CD4-positive, alpha-beta T cell treated with Interleukin-1 beta for 1 hour (primary cell): ENCODE measurements around the gene SORL1-AS1.
A peak's percentile ranks its signal among the peaks of the same experiment; 100 is the strongest.

Source experiments
- DNase-seq, 2 donors: peaks; one replicate each; pipeline ENCODE4 v3.0.0-alpha.2; 2020 to 2022

The SORL1-AS1 gene

DNA sequence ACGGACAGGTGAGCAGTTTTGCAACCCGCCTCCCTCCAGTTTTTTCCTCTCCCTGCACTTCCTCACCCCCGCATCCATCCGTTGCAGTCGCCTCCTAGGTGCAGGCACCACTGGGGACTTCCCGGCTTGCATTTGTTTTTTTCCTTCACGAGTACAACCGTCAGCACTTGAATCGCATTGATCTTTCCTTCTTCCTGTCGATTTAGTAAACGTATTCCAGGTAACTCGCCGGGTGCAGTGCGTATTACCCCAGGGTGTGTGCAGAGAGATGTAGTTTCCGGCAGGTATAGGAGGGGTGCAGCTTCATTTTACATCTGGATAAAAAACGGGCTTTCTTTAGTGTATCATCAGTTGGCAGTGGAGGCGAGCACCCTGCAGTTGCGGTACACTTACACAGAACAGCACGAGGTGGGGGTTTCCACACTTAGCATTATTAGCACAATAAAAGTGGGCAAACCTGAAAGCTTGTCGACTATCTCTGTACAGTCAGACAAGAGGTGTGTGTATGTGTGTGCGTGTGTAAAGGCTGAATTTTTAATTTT is at the start of gene SORL1-AS1:
TSS of gene SORL1-AS1 (minus strand) at position 359 of the 542 bp plus-strand sequence.
- DNase-seq: peak; percentile 69 to 76

DNA sequence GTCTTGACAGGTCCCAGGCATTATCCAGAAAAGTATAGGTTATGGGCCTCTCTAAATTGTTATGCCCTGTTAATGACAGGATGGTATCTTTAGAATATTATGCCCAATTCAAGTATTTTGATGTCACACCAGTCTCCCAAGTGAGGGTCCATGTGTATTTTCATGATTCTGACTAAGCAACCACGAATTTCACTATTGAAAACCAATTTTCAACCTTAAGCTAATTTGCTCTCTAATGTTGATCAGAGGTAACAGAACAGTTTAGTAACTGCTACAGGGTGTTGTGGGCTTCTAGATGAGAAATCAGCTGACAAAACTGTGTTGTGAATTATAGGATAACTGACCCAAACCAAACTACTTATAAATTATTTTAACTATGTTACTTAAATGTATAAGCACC is 48.0 kb upstream of the SORL1-AS1 start:
- DNase-seq: no peak

DNA sequence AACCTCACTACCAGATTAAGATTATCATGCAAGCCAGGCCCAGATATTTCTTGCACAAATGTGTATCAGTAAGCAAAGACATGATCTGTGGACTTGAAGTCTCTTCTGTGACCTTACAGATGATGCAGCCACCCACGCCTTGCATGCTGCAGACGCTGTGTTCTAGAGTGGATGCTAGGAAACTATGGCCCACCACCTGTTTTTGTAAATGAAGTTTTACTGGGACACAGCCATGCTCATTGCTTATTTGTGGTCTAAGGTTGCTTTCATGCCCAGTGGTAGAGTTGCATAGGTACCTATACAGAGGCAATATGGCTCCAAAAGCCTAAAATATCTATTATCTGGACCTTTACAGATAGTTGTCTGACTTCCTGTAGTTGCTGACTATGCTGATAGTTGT is 47.5 kb upstream of the SORL1-AS1 start:
- DNase-seq: no peak

DNA sequence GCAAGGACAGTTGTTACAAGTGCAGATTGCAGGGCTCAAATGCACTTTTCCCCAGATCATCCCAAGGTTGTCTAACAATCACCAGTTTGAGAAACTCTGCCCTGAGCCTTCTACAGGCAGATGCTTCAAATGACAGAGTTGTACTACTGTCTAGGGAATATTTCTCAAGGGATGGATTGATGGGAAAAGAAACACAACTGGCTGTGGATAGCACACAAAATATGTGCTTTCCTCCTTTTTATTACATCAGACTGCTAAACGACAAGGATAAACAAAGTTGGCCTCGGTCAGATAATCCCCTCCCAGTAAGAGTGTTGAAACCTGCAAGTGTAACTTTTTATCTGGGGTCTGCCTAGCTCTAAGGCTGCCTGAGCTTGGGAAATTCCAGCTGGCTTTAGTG is 46.6 kb upstream of the SORL1-AS1 start:
- no peak for DNase-seq

DNA sequence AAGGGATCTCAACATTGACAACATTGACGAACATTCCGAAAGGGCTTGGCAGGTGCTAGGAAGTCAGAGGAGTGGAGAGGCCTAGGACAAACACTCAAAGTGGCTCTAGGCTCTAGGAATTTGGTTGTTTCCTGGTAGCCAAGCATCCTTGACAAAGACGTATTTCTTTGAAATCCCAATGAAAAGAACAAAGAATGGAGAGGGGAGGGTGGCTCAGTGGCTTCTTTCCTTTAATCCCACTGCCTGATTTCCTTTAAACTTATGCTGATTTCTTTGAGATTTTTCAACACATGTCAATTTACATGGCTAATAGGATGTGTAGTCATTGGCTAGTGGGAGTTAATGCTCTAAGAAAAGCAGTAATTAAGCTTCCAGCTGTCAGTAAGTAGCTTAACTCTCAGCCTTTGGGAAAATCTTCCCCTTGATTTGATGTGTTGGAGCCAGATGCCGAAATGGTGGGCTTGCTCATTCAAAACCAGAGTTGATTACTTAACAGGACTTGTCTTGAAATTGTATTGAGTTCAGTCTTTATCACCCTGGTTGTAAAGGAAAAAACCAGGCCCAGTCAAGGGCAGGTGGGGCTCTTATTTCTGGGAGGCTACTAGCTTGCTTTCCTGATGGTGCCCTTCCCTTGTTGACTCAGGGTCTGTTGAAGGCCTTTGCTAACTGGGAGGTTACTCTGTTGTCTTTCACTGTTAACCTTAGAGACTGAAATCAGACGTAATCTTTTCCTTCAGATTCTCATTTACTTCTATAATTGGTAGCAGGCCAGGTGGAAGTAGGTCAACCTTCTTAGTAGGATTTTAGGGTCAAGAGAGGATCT is 44.6 kb upstream of the SORL1-AS1 start:
- DNase-seq: no peak

DNA sequence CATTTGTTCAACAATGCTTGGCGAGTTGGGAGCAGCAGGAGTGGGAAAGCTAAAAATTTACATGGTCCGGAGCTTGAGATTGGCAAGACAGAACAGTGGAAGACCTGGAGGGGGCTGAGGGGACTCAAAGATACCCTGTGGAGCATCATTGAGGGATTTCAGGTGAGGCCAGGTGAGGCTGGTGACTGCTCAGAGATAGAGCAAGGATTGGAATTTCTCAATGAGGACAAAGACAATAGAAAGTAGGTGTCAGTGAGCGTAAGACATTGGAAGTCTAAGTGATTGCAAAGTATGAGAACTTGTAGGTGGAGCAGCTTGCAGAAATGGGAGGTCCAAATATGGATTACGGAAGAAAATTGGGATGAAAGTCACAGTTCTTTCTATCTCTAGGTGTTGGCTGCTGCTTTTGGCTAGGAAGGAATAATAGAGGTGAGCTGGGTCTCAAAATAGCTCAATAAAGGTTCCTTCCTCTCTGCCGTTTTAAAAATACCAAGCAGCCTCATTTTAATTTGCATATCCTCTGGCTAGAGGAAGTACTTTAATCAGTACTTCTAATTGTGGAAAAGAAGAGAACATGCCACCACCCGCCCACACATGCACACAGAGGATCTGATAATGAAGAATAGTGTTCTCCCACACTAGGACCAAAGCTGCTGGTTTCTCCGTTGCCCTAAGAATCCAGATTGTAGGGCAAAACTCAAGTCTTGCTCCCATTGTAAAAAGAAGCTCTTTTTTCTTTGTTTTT is 41.8 kb upstream of the SORL1-AS1 start:
- DNase-seq: peak in 1 of 2 donors; percentile 16

DNA sequence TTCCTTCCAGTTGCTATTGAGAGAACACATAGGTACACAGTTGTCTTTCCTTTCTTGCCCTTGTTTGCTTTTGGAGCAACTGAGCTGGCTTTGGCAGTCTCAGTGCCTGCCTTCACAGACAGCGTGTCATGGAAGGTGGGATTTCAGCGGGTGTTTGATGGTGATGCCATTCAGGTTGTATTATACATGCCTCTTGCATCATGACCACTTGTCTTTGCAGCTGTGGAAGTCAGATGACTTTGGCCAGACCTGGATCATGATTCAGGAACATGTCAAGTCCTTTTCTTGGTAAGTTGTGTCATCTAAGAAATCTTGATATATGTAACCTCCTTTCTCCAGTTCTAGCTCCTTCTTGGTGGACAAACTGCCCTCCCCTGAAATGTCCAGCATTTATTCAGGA is 37.1 kb upstream of the SORL1-AS1 start:
- no peak for DNase-seq

DNA sequence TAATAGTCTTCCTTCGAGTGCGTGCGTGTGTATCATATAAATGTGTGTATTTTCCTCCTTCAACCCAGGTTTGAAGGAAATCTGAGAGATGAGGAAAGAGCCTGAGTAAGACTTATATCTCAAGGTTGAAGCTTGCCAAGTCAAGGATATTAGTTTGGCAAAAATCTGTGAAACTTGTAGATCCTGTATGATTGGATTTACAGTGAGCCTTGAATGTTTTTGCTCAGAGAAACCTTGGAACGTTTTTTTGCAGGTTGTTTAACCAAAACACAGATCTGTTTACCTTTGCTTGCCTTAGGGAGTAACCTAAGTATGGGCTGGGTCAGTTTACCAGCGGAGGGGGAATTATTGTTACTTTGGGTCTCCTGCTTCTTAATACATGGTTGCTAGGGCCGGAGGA is 35.9 kb upstream of the SORL1-AS1 start:
- no peak for DNase-seq

DNA sequence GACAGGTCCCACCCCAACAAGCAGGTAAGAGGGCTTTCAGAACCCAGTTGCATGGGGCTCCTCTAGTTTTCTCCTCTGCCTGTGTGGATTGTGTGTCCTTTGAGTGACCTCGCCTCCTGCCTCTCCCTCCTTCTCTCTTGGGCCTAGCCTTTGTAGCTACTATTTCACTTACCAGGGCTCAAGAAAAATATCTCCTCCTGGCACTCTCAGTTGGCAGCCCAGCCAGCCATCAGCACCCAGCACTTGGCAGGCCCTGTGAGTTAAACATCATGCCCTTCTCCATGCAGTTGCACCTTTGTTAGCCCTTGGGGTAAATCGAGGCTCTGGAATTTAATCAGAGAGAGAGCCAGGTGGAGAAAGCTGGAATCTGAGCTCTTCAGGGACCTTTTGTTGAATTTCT is 35.4 kb upstream of the SORL1-AS1 start:
- no peak for DNase-seq

DNA sequence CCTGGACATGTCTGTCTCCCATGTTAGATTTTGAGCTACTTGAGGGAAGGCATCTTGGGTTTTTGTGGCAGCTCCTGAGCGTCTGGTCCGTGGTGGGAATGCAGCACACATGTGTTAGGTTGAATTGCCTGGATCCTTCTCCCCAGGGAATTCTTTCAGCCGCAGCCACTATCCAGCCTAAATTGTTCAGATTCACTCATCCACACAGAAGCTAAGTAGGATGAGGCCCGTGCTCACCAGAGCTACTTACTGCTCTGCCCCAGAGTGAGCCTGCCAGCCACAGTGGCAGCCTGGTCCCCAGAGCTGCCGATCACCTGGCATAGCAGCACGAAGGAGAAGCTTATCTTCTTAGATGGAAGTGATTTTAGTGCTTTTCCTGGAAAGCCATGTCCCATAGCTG is 34.4 kb upstream of the SORL1-AS1 start:
- DNase-seq: no peak

DNA sequence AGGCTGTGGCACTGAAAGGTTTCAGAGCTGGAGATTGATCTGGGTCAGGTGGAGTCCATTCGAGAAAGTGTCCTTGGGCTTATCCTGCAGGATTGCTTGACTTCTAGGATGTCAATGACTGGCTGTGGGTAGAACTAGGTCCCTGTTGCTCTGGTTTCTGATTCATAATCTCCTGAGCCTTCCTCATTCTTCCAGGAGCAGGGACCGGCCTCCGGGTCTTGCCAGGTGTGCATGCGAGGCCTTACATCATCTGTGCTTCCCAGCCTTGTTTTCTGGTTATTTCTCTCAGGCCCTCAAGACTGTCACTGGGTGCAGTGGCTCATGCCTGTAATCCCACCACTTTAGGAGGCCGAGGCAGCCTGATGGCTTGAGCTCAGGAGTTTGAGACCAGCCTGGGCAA is 33.3 kb upstream of the SORL1-AS1 start:
- DNase-seq: no peak

DNA sequence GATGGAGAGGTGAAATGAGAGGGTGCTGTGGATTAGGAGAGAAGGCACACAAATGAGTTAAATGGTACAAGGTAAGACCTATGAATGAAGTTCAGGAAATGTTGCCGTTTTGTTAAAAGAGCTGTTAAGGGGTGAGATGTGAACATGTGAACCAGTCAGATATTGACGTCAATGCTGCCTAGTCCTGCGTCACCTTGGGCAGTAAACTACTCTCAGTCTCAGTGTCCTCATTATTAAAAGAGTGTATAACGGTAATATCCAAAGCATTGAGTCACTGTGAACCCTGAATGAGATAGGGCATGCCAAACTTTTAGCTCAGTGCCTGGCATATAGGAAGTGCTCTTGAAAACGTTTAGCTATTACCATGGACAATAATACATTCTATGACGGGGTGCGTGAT is 32.4 kb upstream of the SORL1-AS1 start:
- DNase-seq: peak in 1 of 2 donors; percentile 29

DNA sequence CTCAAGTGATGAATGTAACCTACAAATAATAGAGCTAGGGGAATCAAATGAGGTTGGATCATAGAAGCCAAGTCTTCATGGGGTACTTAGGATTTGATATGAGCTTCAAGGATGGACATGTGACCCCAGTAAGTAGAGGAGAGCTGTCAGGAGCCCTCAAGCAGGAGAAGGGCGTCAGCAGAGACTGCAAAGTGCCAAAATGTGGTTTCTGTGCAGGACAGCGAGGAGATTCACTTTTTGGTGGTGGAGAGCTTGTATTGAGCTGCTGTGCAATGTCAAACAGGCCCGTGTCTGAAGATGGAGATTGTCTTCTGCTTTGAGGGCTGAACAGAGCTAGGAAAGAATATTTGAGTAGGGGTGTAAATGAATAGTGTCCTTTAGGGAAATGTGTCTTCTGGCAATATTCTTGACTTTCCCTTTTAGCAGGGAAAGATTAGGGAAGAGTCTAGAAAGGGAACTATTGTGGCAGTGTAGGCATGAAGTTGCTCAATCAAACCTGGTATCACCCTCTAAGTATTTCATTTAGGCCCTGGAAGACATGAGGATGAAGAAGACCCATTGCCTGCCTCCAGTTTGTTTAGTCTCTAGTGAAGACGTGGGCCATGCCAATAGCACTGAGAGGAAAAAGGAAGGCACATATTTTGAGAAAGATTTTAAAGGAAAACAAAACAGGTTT is 31.2 kb upstream of the SORL1-AS1 start:
- no peak for DNase-seq

DNA sequence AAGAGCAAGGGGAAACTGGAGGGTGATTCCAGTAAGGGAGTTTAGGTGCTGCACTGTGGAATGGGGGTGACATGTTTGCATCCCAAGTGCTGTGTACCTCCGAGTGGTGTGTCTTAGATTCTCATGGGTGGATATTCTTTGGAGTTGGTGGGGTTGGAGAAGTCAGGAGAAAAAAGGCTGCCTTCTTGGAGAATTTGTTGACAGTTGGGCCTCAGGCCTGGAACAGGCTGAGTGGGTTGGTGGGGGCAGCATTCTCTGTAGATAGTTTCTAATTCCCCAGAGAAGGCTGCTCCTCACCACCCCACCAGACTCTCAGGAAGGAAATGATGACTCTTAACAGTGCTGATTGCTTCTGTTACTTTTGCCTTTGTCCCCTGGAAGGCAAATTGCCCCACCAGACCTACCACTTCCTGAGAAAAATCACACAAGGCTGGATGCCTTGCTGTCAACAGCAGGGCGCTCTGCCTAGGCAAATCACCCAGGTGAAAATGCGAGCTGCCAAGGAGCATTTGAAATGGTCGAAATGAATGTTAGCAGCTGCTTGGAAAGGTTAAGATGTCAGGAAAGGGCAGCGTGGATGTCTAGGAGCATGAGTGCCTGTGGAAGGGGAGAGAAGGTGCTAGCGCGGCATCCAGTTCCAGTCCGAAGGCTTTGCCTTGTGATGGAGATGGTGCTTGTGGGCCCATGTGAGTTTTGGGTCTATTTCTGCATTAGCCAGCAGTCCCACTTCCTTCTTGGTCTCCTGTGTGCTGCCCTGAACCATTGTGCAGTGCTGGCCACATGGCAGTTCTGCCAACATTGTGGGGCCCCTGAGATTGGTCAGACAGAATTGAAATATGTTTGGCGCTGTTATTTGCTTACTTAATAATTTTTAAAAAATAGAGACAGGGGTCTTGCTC is 29.7 kb upstream of the SORL1-AS1 start:
- DNase-seq: peak; percentile 69 to 74

DNA sequence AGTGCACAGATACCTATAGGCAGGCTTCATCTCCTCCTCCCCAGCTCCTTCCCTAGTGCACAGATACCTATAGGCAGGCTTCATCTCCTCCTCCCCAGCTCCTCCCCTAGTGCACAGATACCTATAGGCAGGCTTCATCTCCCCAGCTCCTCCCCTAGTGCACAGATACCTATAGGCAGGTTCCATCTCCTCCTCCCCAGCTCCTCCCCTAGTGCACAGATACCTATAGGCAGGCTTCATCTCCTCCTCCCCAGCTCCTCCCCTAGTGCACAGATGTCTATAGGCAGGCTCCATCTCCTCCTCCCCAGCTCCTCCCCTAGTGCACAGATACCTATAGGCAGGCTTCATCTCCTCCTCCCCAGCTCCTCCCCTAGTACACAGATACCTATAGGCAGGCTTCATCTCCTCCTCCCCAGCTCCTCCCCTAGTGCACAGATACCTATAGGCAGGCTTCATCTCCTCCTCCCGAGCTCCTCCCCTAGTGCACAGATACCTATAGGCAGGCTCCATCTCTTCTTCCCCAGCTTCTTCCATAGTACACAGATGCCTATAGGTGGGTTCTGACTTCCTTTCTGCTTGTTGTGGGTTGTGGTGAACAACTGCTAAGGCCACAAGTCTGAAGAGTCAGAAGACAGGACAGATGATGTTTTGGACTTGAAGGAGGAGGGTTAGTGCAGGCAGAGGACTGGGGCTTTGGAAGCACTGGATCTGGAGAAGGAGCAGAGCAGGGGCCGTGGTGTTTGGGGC is 28.9 kb upstream of the SORL1-AS1 start:
- DNase-seq: peak; percentile 59 to 79

DNA sequence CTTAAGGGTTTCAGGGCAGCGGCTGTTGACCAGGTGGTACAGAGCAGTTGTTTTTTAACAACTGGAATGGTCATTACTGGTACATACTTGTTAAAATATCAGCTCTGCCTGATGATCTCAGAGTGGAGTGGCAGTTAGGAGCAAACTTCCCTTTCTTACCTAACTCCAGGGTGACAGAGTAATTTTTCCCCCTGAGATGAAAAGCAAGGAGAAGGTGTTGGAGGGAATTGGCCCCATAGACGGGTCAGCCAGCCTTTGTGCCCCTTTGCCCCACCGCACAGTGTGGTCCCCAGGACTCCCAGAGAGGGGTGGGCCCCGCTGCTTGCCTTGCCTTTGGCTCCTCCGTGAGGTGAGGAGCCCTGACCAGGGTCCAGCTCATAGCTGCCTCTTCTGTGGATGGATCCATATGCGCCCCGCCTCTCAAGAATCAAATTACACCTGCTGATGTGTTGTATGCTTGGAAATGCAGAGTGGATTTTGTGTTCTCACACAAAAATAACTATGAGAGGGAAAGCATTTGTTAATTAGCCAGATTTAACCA is 27.0 kb upstream of the SORL1-AS1 start:
- DNase-seq: no peak

DNA sequence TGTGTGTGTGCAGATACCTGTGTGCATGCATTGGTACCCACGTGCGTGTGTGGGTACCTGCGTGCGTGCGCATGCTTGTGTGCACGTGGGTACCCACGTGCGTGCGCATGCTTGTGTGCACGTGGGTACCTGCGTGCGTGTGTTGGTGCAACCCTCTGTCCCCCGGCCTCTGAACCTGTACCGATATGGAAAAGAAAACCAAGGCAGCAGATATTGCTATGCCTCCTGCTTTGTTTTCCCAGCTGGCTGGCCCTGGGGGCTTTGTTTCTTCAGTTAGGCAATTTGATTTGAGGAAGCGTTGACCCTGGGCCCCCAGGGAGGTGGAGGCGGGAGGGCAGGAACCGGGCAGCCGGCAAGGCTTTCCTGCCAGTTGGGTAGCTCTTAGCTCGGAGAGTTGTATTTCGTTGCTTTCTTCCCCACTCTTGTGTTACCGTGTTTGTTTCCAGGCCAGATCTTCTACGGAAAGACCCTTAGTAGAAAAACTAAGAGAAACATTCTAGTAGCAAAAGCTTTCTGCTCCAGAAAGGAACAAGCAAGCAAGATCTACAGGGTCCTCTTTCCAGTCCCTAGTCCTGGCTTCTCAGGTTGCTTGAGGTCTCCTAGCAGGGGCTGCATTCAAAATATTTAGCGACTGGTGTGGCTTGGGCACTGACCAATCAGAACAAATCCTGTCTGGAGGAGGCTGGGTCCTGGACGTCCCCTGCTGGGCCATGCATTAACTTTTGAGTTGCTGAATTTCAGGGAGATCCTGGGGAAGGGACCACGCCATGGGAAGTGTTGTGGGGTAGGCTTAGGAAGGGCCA is 26.3 kb upstream of the SORL1-AS1 start:
- DNase-seq: no peak

DNA sequence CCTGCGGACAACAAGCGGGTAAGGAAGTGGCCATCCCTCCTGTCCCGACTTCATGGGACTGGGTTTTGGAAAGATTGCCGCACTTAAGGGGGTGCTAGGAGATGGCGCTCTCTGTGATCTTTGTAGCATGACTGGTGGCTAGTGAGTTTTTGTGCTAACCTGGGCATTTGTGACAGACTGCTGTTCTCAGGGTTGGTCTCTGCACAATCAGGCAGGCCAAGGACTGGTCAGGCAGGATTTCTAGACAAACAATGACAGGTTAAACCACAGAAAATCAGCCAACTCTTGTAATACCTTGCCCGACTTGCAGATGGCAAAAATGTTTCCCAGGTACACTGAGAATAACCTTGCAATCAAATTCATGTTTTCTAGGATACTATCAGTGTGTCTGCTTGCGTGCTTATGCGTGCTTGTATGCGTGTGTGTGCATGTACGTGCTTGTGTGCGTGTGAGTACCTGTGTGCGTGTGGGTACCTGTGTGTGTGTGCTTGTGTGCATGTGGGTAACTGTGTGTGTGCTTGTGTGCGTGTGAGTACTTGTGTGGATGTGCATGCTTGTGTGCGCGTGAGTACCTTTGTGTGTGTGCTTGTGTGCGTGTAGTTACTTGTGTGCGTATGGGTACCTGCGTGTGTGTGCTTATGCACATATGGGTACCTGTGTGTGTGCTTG is 25.6 kb upstream of the SORL1-AS1 start:
- no peak for DNase-seq

DNA sequence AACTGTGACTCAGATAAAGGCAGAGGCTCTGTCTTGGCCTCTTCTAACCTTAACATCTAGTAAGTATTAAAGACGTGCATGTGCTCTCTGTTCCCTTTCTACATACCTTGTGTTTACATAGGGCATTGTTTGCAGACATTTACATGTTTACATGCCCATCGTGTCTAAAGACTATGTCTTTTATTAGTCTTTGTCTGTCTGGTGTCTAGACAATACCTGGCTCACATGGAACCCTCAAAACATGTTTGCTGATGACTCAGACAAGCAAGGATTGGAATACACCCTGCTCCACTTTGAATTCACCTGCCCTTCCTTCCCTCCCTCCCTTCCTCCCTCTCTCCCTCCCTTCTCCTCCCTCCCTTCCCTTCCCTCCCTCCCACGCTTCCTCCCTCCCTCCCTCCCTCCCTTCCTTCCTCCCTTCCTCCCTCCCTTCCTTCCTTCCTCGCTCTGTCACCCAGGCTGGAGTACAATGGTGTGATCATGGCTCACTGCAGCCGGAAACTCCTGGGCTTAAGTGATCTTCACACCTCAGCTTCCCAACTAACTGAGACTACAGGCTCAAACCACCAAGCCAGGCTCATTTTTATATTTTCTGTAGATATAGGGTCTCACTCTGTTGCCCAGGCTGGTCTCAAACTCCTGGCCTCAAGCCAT is 23.7 kb upstream of the SORL1-AS1 start:
- no peak for DNase-seq
